IMR-90 (cell line): ENCODE data around the gene ZNF791.

Experiments
- CTCF ChIP-seq: conservative IDR thresholded peaks from 2 replicates; pipeline ENCODE4 v1.5.1; 2012; ENCODE audit warnings: mild to moderate bottlenecking, low read depth, low read length, improper control_type of control experiment
- MAFK ChIP-seq: IDR thresholded peaks from 2 replicates; pipeline ENCODE4 v1.6.1; 2012; ENCODE audit warnings: low read depth, low read length, improper control_type of control experiment
- POLR2A ChIP-seq: IDR thresholded peaks from 2 replicates; pipeline ENCODE4 v1.6.1; 2012; ENCODE audit warnings: mild to moderate bottlenecking, low read depth, low read length
- USF2 ChIP-seq: fragments of 150-350 bp; IDR thresholded peaks from 2 replicates; pipeline ENCODE4 v1.6.1; 2017; ENCODE audit warnings: mild to moderate bottlenecking, antibody characterized with exemption, low read length, low read depth

GRCh38 chr19:12596485-12596884 lies 14.2 kb upstream of the ZNF791 start:
- TF ChIP-seq CTCF, result no peak
- TF ChIP-seq USF2, result no peak
- TF ChIP-seq POLR2A, result no peak
- TF ChIP-seq MAFK, result no peak
